OCI-LY7 (cell line): Measurements from ENCODE around the gene ZBTB47. TPM values are rescaled to one million over a fixed set of nuclear protein-coding genes. Genes with fewer than 3 reads are reported as not detected.

ENCODE experiments used
- BruUV-seq: library from RNA; stranded (reverse); fragments of 400-500 nt; replicated peaks from 2 replicates; lab custom pipeline; 2021; lab: Mats Ljungman, UMichigan
- CTCF ChIA-PET: fragments of 300-600 bp; sonication (Branson Sonifier 250); formaldehyde crosslinking; loops from one replicate; lab custom pipeline; 2022; ENCODE audit warnings: antibody characterized with exemption; ENCODE audit not compliant: unreplicated experiment; lab: Charles Lee
- POLR2A ChIA-PET: fragments of 300-600 bp; sonication (Branson Sonifier 250); formaldehyde crosslinking; loops from one replicate; lab custom pipeline; 2022; ENCODE audit warnings: antibody characterized with exemption; lab: Charles Lee
- DNase-seq: peaks from one replicate; pipeline ENCODE4 v3.0.0-alpha.2; 2015; ENCODE audit warnings: low spot score
- H2AFZ ChIP-seq: fragments of 200-600 bp; sonication (generic), shearing (Covaris generic); 2 replicates; pipeline ENCODE4 v1.6.1; 2014; ENCODE audit warnings: mild to moderate bottlenecking, antibody characterized with exemption, low read length, moderate library complexity
- H3K27ac ChIP-seq: fragments of 200-600 bp; sonication (generic); 2 replicates; pipeline ENCODE4 v1.5.1; 2014; ENCODE audit warnings: mixed run types, low read depth, mild to moderate bottlenecking, moderate library complexity, low read length, inconsistent platforms; ENCODE audit not compliant: poor library complexity, severe bottlenecking
- H3K36me3 ChIP-seq: fragments of 200-600 bp; sonication (generic); 2 replicates; pipeline ENCODE4 v1.6.1; 2014; ENCODE audit warnings: mild to moderate bottlenecking, antibody characterized with exemption, low read length, moderate library complexity, mixed read lengths; ENCODE audit not compliant: insufficient read depth
- H3K4me1 ChIP-seq: fragments of 200-600 bp; sonication (generic); 2 replicates; pipeline ENCODE4 v1.5.1; 2014; ENCODE audit warnings: mild to moderate bottlenecking, low read length; ENCODE audit not compliant: insufficient read depth, poor library complexity, severe bottlenecking
- H3K4me2 ChIP-seq: fragments of 200-600 bp; sonication (generic); 2 replicates; pipeline ENCODE4 v1.6.1; 2014; ENCODE audit warnings: mild to moderate bottlenecking, low read length
- H3K4me3 ChIP-seq: fragments of 200-600 bp; sonication (generic); 2 replicates; pipeline ENCODE4 v1.5.1; 2014; ENCODE audit warnings: mild to moderate bottlenecking, low read depth, low read length; ENCODE audit not compliant: poor library complexity, severe bottlenecking
- H3K79me2 ChIP-seq: fragments of 200-600 bp; sonication (generic); 2 replicates; pipeline ENCODE4 v1.6.1; 2016; ENCODE audit warnings: low read depth, mild to moderate bottlenecking, low read length, moderate library complexity, mixed read lengths; ENCODE audit not compliant: insufficient read depth
- H3K9me2 ChIP-seq: fragments of 200-600 bp; sonication (generic); 2 replicates; pipeline ENCODE4 v1.6.1; 2016; ENCODE audit warnings: mild to moderate bottlenecking, low read length, mixed read lengths; ENCODE audit not compliant: insufficient read depth
- H3K9me3 ChIP-seq: fragments of 200-600 bp; sonication (generic); 2 replicates; pipeline ENCODE4 v1.6.1; 2014; ENCODE audit warnings: mild to moderate bottlenecking, mixed run types, low read length, mixed read lengths
- H4K20me1 ChIP-seq: fragments of 200-600 bp; sonication (generic); 2 replicates; pipeline ENCODE4 v1.6.1; 2014; ENCODE audit warnings: mild to moderate bottlenecking, antibody characterized with exemption, low read length, moderate library complexity, mixed read lengths; ENCODE audit not compliant: insufficient read depth
- CTCF ChIP-seq: fragments of 200-600 bp; sonication (generic); conservative IDR thresholded peaks from 2 replicates; pipeline ENCODE4 v1.5.1; 2014; ENCODE audit warnings: mild to moderate bottlenecking, antibody characterized with exemption, low read length, moderate library complexity, mixed read lengths
- EZH2phosphoT487 ChIP-seq: fragments of 200-600 bp; sonication (generic); IDR thresholded peaks from 2 replicates; pipeline ENCODE4 v1.6.1; 2018; ENCODE audit warnings: low read depth, borderline replicate concordance, mild to moderate bottlenecking, mixed run types, antibody characterized with exemption, low read length, moderate library complexity, mixed read lengths
- intact Hi-C: fragments of 100-400 bp; cut with micrococcal nuclease; formaldehyde crosslinking; loops from one replicate; pipeline ENCODE4 v1.10.0; 2022; ENCODE audit not compliant: unreplicated experiment
- total RNA-seq, 2 experiments: library from RNA; depleted of rRNA in 1 of 2; stranded (reverse); fragments of >200 nt in 1 of 2; shearing (Covaris generic) in 1 of 2; gene quantifications; 2 replicates each; pipeline ENCODE4 v1.2.3, GENCODE V29; 2014 to 2022

Gene ZBTB47
- total RNA-seq, 2 experiments from 2014 or later: 0.09 TPM; not detected in 1

GRCh38 chr3:42612217-42612616 is 41.3 kb upstream of the ZBTB47 start:
- no peak overlapping the region for H3K4me3 ChIP-seq
- no peak overlapping the region for H2AFZ ChIP-seq
- TF ChIP-seq CTCF: no peak
- no peak for TF ChIP-seq EZH2phosphoT487
- BruUV-seq: no TSS peak
- no peaks in the 10 kb centered on the region for H3K9me3 ChIP-seq
- peaks cover 38% of the 10 kb centered on the region for H3K4me1 ChIP-seq
- H3K79me2 ChIP-seq: peaks cover 100% of the 10 kb centered on the region
- CTCF ChIA-PET: interaction anchor here (0.9 kb wide), 1 partner anchor 54 kb away, joined by 3 read pairs; no protein-coding TSS in a partner anchor
- DNase-seq: no peak
- H3K27ac ChIP-seq: peak overlapping the region; percentile 54
- H3K36me3 ChIP-seq: peaks cover 93% of the 10 kb centered on the region
- POLR2A ChIA-PET: interaction anchor here (0.9 to 2.4 kb wide), 3 partner anchors 9 to 30 kb away, joined by 3 to 15 read pairs (median 8); partner anchors contain the start of gene SEC22C
- H4K20me1 ChIP-seq: peaks cover 37% of the 10 kb centered on the region; the same call in 1 of the 2 replicates
- intact Hi-C loops: no loop called here
- H3K4me2 ChIP-seq: peak overlapping the region; percentile 70
- H3K9me2 ChIP-seq: no peaks in the 10 kb centered on the region

GRCh38 chr3:42612928-42613327 is 40.6 kb upstream of the ZBTB47 start:
- Histone ChIP-seq H3K4me3 (no peak overlapping the region), H2AFZ (no peak overlapping the region), H3K9me3 (no peaks in the 10 kb centered on the region), H3K9me2 (no peaks in the 10 kb centered on the region), H3K4me2 (peak overlapping the region; percentile 70; the same call in 1 of the 2 replicates), H3K36me3 (peaks cover 90% of the 10 kb centered on the region), H3K27ac (peak overlapping the region; percentile 54), H4K20me1 (peaks cover 41% of the 10 kb centered on the region; the same call in 1 of the 2 replicates), H3K79me2 (peaks cover 100% of the 10 kb centered on the region), H3K4me1 (peaks cover 38% of the 10 kb centered on the region)
- POLR2A ChIA-PET: interaction anchor here (0.6 to 2.4 kb wide), 9 partner anchors 8 to 1725 kb away, joined by 3 to 15 read pairs (median 4); partner anchors contain the start of genes NKTR, SEC22C and SS18L2
- CTCF ChIA-PET: interaction anchor here (0.9 to 1.1 kb wide), 3 partner anchors 11 to 53 kb away, joined by 3 read pairs; no protein-coding TSS in a partner anchor
- BruUV-seq: no TSS peak
- TF ChIP-seq EZH2phosphoT487 (no peak), CTCF (no peak)
- DNase-seq: peak; percentile 5
- intact Hi-C loops: no loop called here

GRCh38 chr3:42613462-42613861 is 40.0 kb upstream of the ZBTB47 start:
- H4K20me1 ChIP-seq: peaks cover 41% of the 10 kb centered on the region; the same call in 1 of the 2 replicates
- peaks cover 94% of the 10 kb centered on the region for H3K79me2 ChIP-seq
- H3K4me2 ChIP-seq: peak overlapping the region; percentile 34; the same call in 1 of the 2 replicates
- BruUV-seq: no TSS peak
- DNase-seq: peak; percentile 14
- no peaks in the 10 kb centered on the region for H3K9me3 ChIP-seq
- H3K4me3 ChIP-seq: no peak overlapping the region
- no peak for TF ChIP-seq EZH2phosphoT487
- TF ChIP-seq CTCF: peak; percentile 83
- no peaks in the 10 kb centered on the region for H3K9me2 ChIP-seq
- CTCF ChIA-PET: interaction anchor here (0.9 to 1.1 kb wide), 2 partner anchors 11 to 33 kb away, joined by 3 read pairs; no protein-coding TSS in a partner anchor
- intact Hi-C loops: no loop called here
- H2AFZ ChIP-seq: no peak overlapping the region
- POLR2A ChIA-PET: interaction anchor here (0.9 to 2.4 kb wide), 7 partner anchors 8 to 31 kb away, joined by 3 to 15 read pairs (median 4); partner anchors contain the start of genes NKTR, SEC22C and SS18L2
- H3K4me1 ChIP-seq: peaks cover 38% of the 10 kb centered on the region
- H3K27ac ChIP-seq: peak overlapping the region; percentile 54
- H3K36me3 ChIP-seq: peaks cover 88% of the 10 kb centered on the region
